PC-3 (cell line): ENCODE measurements around the gene TSC22D2. TPM values are rescaled to one million over a fixed set of nuclear protein-coding genes. Genes with fewer than 3 reads are reported as not detected.

Experiments
- ATAC-seq: fragments of 200-7000 bp; cut with Tn5 transposase; 2 replicates; pipeline ENCODE4 v1.9.1; 2020; ENCODE audit warnings: mild to moderate bottlenecking, moderate library complexity
- BruUV-seq: library from RNA; stranded (reverse); fragments of 400-500 nt; replicated peaks from 2 replicates; lab custom pipeline; 2021; lab: Mats Ljungman, UMichigan
- CTCF ChIA-PET: fragments of 300-600 bp; sonication (Branson Sonifier 250); formaldehyde crosslinking; loops from one replicate; lab custom pipeline; 2022; ENCODE audit warnings: antibody characterized with exemption; lab: Charles Lee
- POLR2A ChIA-PET: fragments of 300-600 bp; sonication (Branson Sonifier 250); formaldehyde crosslinking; loops from one replicate; lab custom pipeline; 2022; ENCODE audit warnings: antibody characterized with exemption; ENCODE audit not compliant: unreplicated experiment; lab: Charles Lee
- DNase-seq: peaks from one replicate; pipeline ENCODE4 v3.0.0-alpha.2; 2015
- H2AFZ ChIP-seq: fragments of 300-600 bp; sonication (generic); 2 replicates; pipeline ENCODE4 v1.6.0; 2016; ENCODE audit warnings: antibody characterized with exemption, low read length
- H3F3A ChIP-seq: fragments of 300-600 bp; sonication (generic); one replicate; pipeline ENCODE4 v1.6.0; 2017; ENCODE audit warnings: antibody characterized with exemption, low read length, control low read depth, mild to moderate bottlenecking; ENCODE audit not compliant: unreplicated experiment
- H3K27ac ChIP-seq: fragments of 300-600 bp; sonication (generic); 2 replicates; pipeline ENCODE4 v1.5.1; 2016; ENCODE audit warnings: mild to moderate bottlenecking, low read length
- H3K27me3 ChIP-seq: fragments of 300-600 bp; sonication (generic); 2 replicates; pipeline ENCODE4 v1.6.1; 2016; ENCODE audit warnings: low read length, mixed read lengths
- H3K36me3 ChIP-seq: fragments of 300-600 bp; sonication (generic); 2 replicates; pipeline ENCODE4 v1.6.1; 2016; ENCODE audit warnings: low read depth, mixed run types, low read length, mixed read lengths
- H3K4me1 ChIP-seq: fragments of 300-600 bp; sonication (generic); 2 replicates; pipeline ENCODE4 v1.5.1; 2016; ENCODE audit warnings: low read length; ENCODE audit not compliant: insufficient read depth
- H3K4me2 ChIP-seq: fragments of 300-600 bp; sonication (generic); 2 replicates; pipeline ENCODE4 v1.6.0; 2016; ENCODE audit warnings: low read length
- H3K4me3 ChIP-seq: fragments of 300-600 bp; sonication (generic); 2 replicates; pipeline ENCODE4 v1.5.1; 2016; ENCODE audit warnings: mild to moderate bottlenecking, low read length, mixed read lengths
- H3K79me2 ChIP-seq: fragments of 300-600 bp; sonication (generic); 2 replicates; pipeline ENCODE4 v1.6.1; 2017; ENCODE audit warnings: low read length, mixed read lengths
- H3K9ac ChIP-seq: fragments of 300-600 bp; sonication (generic); 2 replicates; pipeline ENCODE4 v1.6.0; 2016; ENCODE audit warnings: mild to moderate bottlenecking, low read length
- H3K9me2 ChIP-seq: fragments of 300-600 bp; sonication (generic); replicated peaks from 2 replicates; pipeline ENCODE4 v1.6.1; 2016; ENCODE audit warnings: mixed run types, low read length, mixed read lengths
- H3K9me3 ChIP-seq: fragments of 300-600 bp; sonication (generic); 2 replicates; pipeline ENCODE4 v1.6.1; 2016; ENCODE audit warnings: low read length, mixed read lengths
- H4K20me1 ChIP-seq: fragments of 300-600 bp; sonication (generic); 2 replicates; pipeline ENCODE4 v1.6.1; 2016; ENCODE audit warnings: low read length, mixed read lengths
- CTCF ChIP-seq: fragments of 300-600 bp; sonication (generic); conservative IDR thresholded peaks from 2 replicates; pipeline ENCODE4 v1.5.1; 2017; ENCODE audit warnings: antibody characterized with exemption, low read depth, mild to moderate bottlenecking, low read length
- EZH2 ChIP-seq: fragments of 300-600 bp; sonication (generic); IDR thresholded peaks from one replicate; pipeline ENCODE4 v1.6.1; 2017; ENCODE audit warnings: antibody characterized with exemption, mild to moderate bottlenecking, low read length; ENCODE audit not compliant: unreplicated experiment
- EZH2phosphoT487 ChIP-seq: fragments of 300-600 bp; sonication (generic); IDR thresholded peaks from 2 replicates; pipeline ENCODE4 v1.6.1; 2018; ENCODE audit warnings: mild to moderate bottlenecking, antibody characterized with exemption, low read length, borderline replicate concordance
- intact Hi-C: fragments of 100-400 bp; cut with micrococcal nuclease; formaldehyde crosslinking; loops from 2 replicates; pipeline ENCODE4 v1.9.0; 2023
- total RNA-seq: library from RNA; depleted of rRNA; stranded (reverse); fragments of >200 nt; gene quantifications from 2 replicates; pipeline ENCODE4 v1.2.3, GENCODE V29; 2014

The TSC22D2 gene
- total RNA-seq, 1 experiment from 2014 or later = 9.6 TPM

- no peaks in the 10 kb centered on the region for H3K27me3 ChIP-seq
- TF ChIP-seq EZH2 = no peak
- TF ChIP-seq CTCF = no peak
- no peak for TF ChIP-seq EZH2phosphoT487
- POLR2A ChIA-PET = no interaction called here
- H3K4me1 ChIP-seq = peaks cover 35% of the 10 kb centered on the region
- CTCF ChIA-PET = no interaction called here
- no peaks in the 10 kb centered on the region for H4K20me1 ChIP-seq
- no peaks in the 10 kb centered on the region for H3F3A ChIP-seq
- intact Hi-C loops = no loop called here
- H3K79me2 ChIP-seq = no peaks in the 10 kb centered on the region
- H3K27ac ChIP-seq = no peak overlapping the region
- ATAC-seq = no peak
- H2AFZ ChIP-seq = no peak overlapping the region
- H3K9me3 ChIP-seq = no peaks in the 10 kb centered on the region
- no peaks in the 10 kb centered on the region for H3K36me3 ChIP-seq
- no peaks in the 10 kb centered on the region for H3K9me2 ChIP-seq
- DNase-seq = no peak
- no peak overlapping the region for H3K9ac ChIP-seq
- BruUV-seq = no TSS peak
- H3K4me3 ChIP-seq = no peak overlapping the region
- H3K4me2 ChIP-seq = no peak overlapping the region
Observed at GRCh38 chr3:150360966-150361365, 47.1 kb upstream of the TSC22D2 start.

- Histone ChIP-seq H2AFZ (no peak overlapping the region), H3K79me2 (no peaks in the 10 kb centered on the region), H3K9me3 (no peaks in the 10 kb centered on the region), H4K20me1 (no peaks in the 10 kb centered on the region), H3K9me2 (no peaks in the 10 kb centered on the region), H3K27ac (peak overlapping the region; percentile 71), H3K4me1 (peaks cover 38% of the 10 kb centered on the region), H3K36me3 (no peaks in the 10 kb centered on the region), H3K27me3 (no peaks in the 10 kb centered on the region), H3F3A (no peaks in the 10 kb centered on the region), H3K4me3 (no peak overlapping the region), H3K9ac (no peak overlapping the region), H3K4me2 (peak overlapping the region; percentile 33)
- DNase-seq = peak; percentile 87
- CTCF ChIA-PET = interaction anchor here (1.0 kb wide), 1 partner anchor 45 kb away, joined by 4 read pairs; the partner anchor contains the start of gene TSC22D2
- BruUV-seq = TSS peak; percentile 54
- POLR2A ChIA-PET = interaction anchor here (0.9 kb wide), 1 partner anchor 46 kb away, joined by 4 read pairs; no protein-coding TSS in a partner anchor
- TF ChIP-seq CTCF = no peak
- TF ChIP-seq EZH2phosphoT487 = no peak
- no peak for TF ChIP-seq EZH2
- intact Hi-C loops = no loop called here
- ATAC-seq = peak; percentile 88
Observed at GRCh38 chr3:150362515-150363302, 45.4 kb upstream of the TSC22D2 start.

- no TSS peak for BruUV-seq
- DNase-seq = no peak
- Histone ChIP-seq H3K27me3 (no peaks in the 10 kb centered on the region), H3F3A (no peaks in the 10 kb centered on the region), H2AFZ (no peak overlapping the region), H3K9me3 (no peaks in the 10 kb centered on the region), H3K4me1 (peaks cover 38% of the 10 kb centered on the region), H3K36me3 (no peaks in the 10 kb centered on the region), H3K4me3 (no peak overlapping the region), H3K27ac (peak overlapping the region; percentile 71), H4K20me1 (no peaks in the 10 kb centered on the region), H3K4me2 (peak overlapping the region; percentile 33), H3K9ac (no peak overlapping the region), H3K9me2 (no peaks in the 10 kb centered on the region), H3K79me2 (no peaks in the 10 kb centered on the region)
- no peak for ATAC-seq
- ChIA-PET POLR2A (no interaction called here), CTCF (no interaction called here)
- TF ChIP-seq EZH2 (no peak), CTCF (no peak), EZH2phosphoT487 (no peak)
- intact Hi-C loops = no loop called here
Observed at GRCh38 chr3:150363420-150363819, 44.7 kb upstream of the TSC22D2 start.
